ENCODE measurements around the gene SMURF2.

The SMURF2 gene

GRCh38 chr17:64534187-64534586 is 127.9 kb downstream of the SMURF2 start:
- peak; percentile 3 for DNase-seq

- no peak for DNase-seq
Observed at GRCh38 chr17:64533784-64534183, 128.3 kb downstream of the SMURF2 start.

- no peak for DNase-seq
Observed at GRCh38 chr17:64532409-64532808, 129.7 kb downstream of the SMURF2 start.

GRCh38 chr17:64531955-64532371 is 130.1 kb downstream of the SMURF2 start:
- no peak for DNase-seq

GRCh38 chr17:64529221-64529620 is 132.9 kb downstream of the SMURF2 start:
- no peak for DNase-seq

- no peak for DNase-seq
Observed at GRCh38 chr17:64527914-64528313, 134.2 kb downstream of the SMURF2 start.

- no peak for DNase-seq
Observed at GRCh38 chr17:64520359-64520758, 141.7 kb downstream of the SMURF2 start.

GRCh38 chr17:64519601-64520000 is 142.5 kb downstream of the SMURF2 start:
- DNase-seq: no peak

- no peak for DNase-seq
Observed at GRCh38 chr17:64515829-64516228, 146.3 kb downstream of the SMURF2 start.

GRCh38 chr17:64515419-64515818 is 146.7 kb downstream of the SMURF2 start:
- DNase-seq: no peak

- DNase-seq: no peak
Observed at GRCh38 chr17:64509179-64509578, 152.9 kb downstream of the SMURF2 start.

GRCh38 chr17:64508683-64509082 is 153.4 kb downstream of the SMURF2 start:
- DNase-seq: no peak

- peak; percentile 65 for DNase-seq
Observed at GRCh38 chr17:64507413-64507782, 154.7 kb downstream of the SMURF2 start.

- DNase-seq: peak; percentile 95
Observed at GRCh38 chr17:64506576-64507412, 155.3 kb downstream of the SMURF2 start, which contains the start of gene CEP95. Gene CEP95 (plus strand): TSS chr17:64506977. CDS start chr17:64507098, 121 bp downstream.

- DNase-seq: peak; percentile 98
Observed at GRCh38 chr17:64506201-64506575, 155.9 kb downstream of the SMURF2 start, which contains the start of gene DDX5. Gene DDX5 (minus strand): TSS chr17:64506289. CDS start chr17:64506119, 170 bp downstream.

- peak; percentile 89 for DNase-seq
Observed at GRCh38 chr17:64505340-64506200, 156.5 kb downstream of the SMURF2 start.

GRCh38 chr17:64504769-64505339 is 157.3 kb downstream of the SMURF2 start:
- no peak for DNase-seq

- DNase-seq: no peak
Observed at GRCh38 chr17:64503821-64504768, 158.0 kb downstream of the SMURF2 start.

GRCh38 chr17:64503341-64503740 is 158.8 kb downstream of the SMURF2 start:
- no peak for DNase-seq

- no peak for DNase-seq
Observed at GRCh38 chr17:64502809-64503208, 159.3 kb downstream of the SMURF2 start.

GRCh38 chr17:64502021-64502420 is 160.1 kb downstream of the SMURF2 start:
- no peak for DNase-seq
